Astrocyte (in vitro differentiated cells and primary cell): ENCODE results near the gene COMMD4. TPM values are rescaled to one million over a fixed set of nuclear protein-coding genes. Genes with fewer than 3 reads are reported as not detected.

Source experiments
- DNase-seq: peaks from one replicate; pipeline ENCODE4 v3.0.0-alpha.2; 2010; ENCODE audit warnings: low read depth
- FAIRE-seq: peaks from 2 replicates; lab custom pipeline; 2011; peaks lifted over from hg19 to GRCh38; lab: Jason Lieb, UNC
- H2AFZ ChIP-seq: 2 replicates; pipeline ENCODE4 v1.6.0; 2012; ENCODE audit warnings: low read depth, low read length, inconsistent platforms
- H3K27ac ChIP-seq: 2 replicates; pipeline ENCODE4 v1.5.1; 2011; ENCODE audit warnings: low read depth, low read length, inconsistent platforms
- H3K27me3 ChIP-seq: 2 replicates; pipeline ENCODE4 v1.6.0; 2011; ENCODE audit warnings: low read length, inconsistent platforms; ENCODE audit not compliant: insufficient read depth
- H3K36me3 ChIP-seq: 2 replicates; pipeline ENCODE4 v1.5.1; 2011; ENCODE audit warnings: low read length, inconsistent platforms; ENCODE audit not compliant: insufficient read depth
- H3K4me1 ChIP-seq: 2 replicates; pipeline ENCODE4 v1.5.1; 2011; ENCODE audit warnings: low read length, inconsistent platforms; ENCODE audit not compliant: insufficient read depth
- H3K4me2 ChIP-seq: 2 replicates; pipeline ENCODE4 v1.6.0; 2012; ENCODE audit warnings: low read length, inconsistent platforms
- H3K4me3 ChIP-seq: 2 replicates; pipeline ENCODE4 v1.5.1; 2011; ENCODE audit warnings: low read depth, mild to moderate bottlenecking, low read length, inconsistent platforms; ENCODE audit not compliant: insufficient read depth
- H3K79me2 ChIP-seq: 2 replicates; pipeline ENCODE4 v1.6.0; 2012; ENCODE audit warnings: mild to moderate bottlenecking, low read length, inconsistent platforms; ENCODE audit not compliant: insufficient read depth
- H3K9ac ChIP-seq: 2 replicates; pipeline ENCODE4 v1.6.0; 2012; ENCODE audit warnings: mild to moderate bottlenecking, low read length, inconsistent platforms
- H3K9me3 ChIP-seq: 2 replicates; pipeline ENCODE4 v1.5.1; 2012; ENCODE audit warnings: low read depth, mild to moderate bottlenecking, low read length, inconsistent platforms; ENCODE audit not compliant: insufficient read depth
- H4K20me1 ChIP-seq: 2 replicates; pipeline ENCODE4 v1.6.0; 2012; ENCODE audit warnings: low read length, inconsistent platforms; ENCODE audit not compliant: insufficient read depth
- H3K27ac Mint-ChIP-seq: one replicate; pipeline ENCODE4 v1.8.0; 2021; ENCODE audit warnings: mild to moderate bottlenecking, mixed read lengths; ENCODE audit not compliant: unreplicated experiment
- H3K27me3 Mint-ChIP-seq: one replicate; pipeline ENCODE4 v1.8.0; 2021; ENCODE audit warnings: low read depth, mixed read lengths; ENCODE audit not compliant: unreplicated experiment
- H3K36me3 Mint-ChIP-seq: one replicate; pipeline ENCODE4 v1.8.0; 2021; ENCODE audit warnings: low read depth, mixed read lengths; ENCODE audit not compliant: unreplicated experiment
- H3K4me1 Mint-ChIP-seq: one replicate; pipeline ENCODE4 v1.8.0; 2021; ENCODE audit warnings: low read depth, mixed read lengths; ENCODE audit not compliant: unreplicated experiment
- H3K4me3 Mint-ChIP-seq: one replicate; pipeline ENCODE4 v1.8.0; 2021; ENCODE audit warnings: mild to moderate bottlenecking, moderate library complexity, mixed read lengths; ENCODE audit not compliant: unreplicated experiment
- H3K9me3 Mint-ChIP-seq: one replicate; pipeline ENCODE4 v1.8.0; 2021; ENCODE audit warnings: mild to moderate bottlenecking, mixed read lengths; ENCODE audit not compliant: unreplicated experiment
- EZH2 ChIP-seq: IDR thresholded peaks from 2 replicates; pipeline ENCODE4 v1.6.1; 2012; ENCODE audit warnings: mild to moderate bottlenecking, low read length, inconsistent platforms; ENCODE audit not compliant: insufficient read depth
- total RNA-seq: library from RNA; stranded (reverse); gene quantifications from 2 replicates; pipeline ENCODE4 v1.2.1, GENCODE V29; 2021
- TF ChIP-seq, protein P1 (sequence below): IDR thresholded peaks from 2 replicates; pipeline ENCODE4 v1.5.1; 2011; ENCODE audit warnings: low read depth, mild to moderate bottlenecking, inconsistent platforms, low read length, moderate library complexity; ENCODE audit not compliant: insufficient read depth

COMMD4 gene
- total RNA-seq, 1 donor from 2014 or later: 61.0 TPM

DNA sequence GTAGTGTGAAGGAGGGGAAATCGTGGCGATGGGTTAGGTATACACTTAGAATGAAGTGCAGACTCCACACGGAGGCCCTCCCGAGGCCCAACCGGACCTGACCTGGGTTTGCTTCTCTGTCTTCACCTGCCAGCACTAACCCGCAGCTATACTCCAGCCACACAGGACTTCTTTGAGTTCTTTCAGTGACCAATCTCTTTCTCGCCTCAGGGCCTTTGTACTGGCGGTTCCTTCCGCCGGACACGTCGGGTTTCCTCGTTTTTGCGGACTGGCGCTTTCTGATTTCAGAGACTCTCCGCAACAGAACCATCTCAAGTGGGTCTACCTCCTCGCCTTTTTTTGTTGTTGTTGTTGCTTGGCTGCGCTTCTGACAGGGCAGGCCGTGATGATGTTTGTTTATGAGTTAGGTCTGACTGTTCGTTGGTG is 10.9 kb downstream of the COMMD4 start, which contains the start of gene NEIL1:
TSS of gene NEIL1 (plus strand) at position 244 of the 426 bp plus-strand sequence. CDS start 1,867 bp downstream, outside the sequence.
- Histone ChIP-seq H3K27ac (no peak within 1 kb of the TSS), H3K4me3 (peak within 1 kb of the TSS; percentile 65), H3K9ac (peak within 1 kb of the TSS; percentile 68), H3K4me1 (peaks cover 19% of the 10 kb centered on the region), H3K4me2 (peak within 1 kb of the TSS; percentile 96), H4K20me1 (no peaks in the 10 kb centered on the region), H3K79me2 (no peaks in the 10 kb centered on the region), H3K36me3 (no peaks in the 10 kb centered on the region), H2AFZ (peak within 1 kb of the TSS; percentile 65), H3K27me3 (peaks cover 17% of the 10 kb centered on the region), H3K9me3 (peaks cover 2% of the 10 kb centered on the region)
- no peak within 1 kb of the TSS for H3K27ac Mint-ChIP-seq
- DNase-seq (no peak), FAIRE-seq (no peak)
- H3K9me3 Mint-ChIP-seq: no peaks in the 10 kb centered on the region
- peaks cover 8% of the 10 kb centered on the region for H3K36me3 Mint-ChIP-seq
- H3K4me3 Mint-ChIP-seq: peak within 1 kb of the TSS; percentile 84
- TF ChIP-seq, protein P1, sequence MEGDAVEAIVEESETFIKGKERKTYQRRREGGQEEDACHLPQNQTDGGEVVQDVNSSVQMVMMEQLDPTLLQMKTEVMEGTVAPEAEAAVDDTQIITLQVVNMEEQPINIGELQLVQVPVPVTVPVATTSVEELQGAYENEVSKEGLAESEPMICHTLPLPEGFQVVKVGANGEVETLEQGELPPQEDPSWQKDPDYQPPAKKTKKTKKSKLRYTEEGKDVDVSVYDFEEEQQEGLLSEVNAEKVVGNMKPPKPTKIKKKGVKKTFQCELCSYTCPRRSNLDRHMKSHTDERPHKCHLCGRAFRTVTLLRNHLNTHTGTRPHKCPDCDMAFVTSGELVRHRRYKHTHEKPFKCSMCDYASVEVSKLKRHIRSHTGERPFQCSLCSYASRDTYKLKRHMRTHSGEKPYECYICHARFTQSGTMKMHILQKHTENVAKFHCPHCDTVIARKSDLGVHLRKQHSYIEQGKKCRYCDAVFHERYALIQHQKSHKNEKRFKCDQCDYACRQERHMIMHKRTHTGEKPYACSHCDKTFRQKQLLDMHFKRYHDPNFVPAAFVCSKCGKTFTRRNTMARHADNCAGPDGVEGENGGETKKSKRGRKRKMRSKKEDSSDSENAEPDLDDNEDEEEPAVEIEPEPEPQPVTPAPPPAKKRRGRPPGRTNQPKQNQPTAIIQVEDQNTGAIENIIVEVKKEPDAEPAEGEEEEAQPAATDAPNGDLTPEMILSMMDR: no peak
- no peak for TF ChIP-seq EZH2
- no peaks in the 10 kb centered on the region for H3K27me3 Mint-ChIP-seq
- H3K4me1 Mint-ChIP-seq: no peaks in the 10 kb centered on the region

DNA sequence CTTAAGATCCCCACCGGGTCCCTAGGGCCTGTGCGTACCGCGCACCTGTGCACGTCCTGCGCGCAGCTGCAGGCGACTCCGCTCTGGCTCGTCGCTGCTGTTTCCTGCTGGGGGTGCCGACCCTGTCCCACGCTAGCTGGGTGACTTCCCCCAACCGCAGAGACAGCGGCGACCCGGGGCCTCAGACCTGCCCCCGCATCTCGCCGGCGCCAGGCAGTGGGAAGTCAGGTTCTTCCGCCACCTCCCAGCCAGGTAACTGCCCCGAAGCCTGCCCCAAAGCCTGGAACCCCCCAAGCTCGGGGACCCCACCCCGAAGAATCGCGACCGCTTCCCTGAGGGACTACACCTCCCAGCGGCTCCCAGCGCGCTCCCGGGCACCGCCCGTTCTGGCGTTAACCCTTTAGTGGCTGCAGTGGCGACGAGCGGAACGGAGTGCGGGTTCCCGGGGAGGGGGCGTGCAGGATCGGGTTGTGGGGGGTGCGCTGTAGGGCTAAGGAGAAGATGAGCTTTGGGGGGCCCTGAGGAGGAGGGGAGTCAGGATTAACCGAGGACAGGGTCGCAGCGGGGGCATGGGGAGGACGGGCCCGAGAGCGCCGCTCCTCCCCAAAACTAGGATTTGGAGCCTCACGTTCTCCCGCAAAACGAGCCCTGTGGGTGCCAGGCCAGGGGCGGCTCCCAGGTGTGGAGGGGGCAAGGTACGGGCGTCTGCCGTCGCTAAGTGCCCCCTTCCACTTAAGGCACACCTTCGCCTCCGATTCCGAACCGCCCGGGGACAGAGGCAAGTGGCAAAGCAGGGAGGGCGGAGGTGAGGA is 11.6 kb downstream of the COMMD4 start:
- H3K4me3 ChIP-seq: peak overlapping the region; percentile 65
- H3K27ac ChIP-seq: no peak overlapping the region
- H3K36me3 ChIP-seq: no peaks in the 10 kb centered on the region
- H3K9me3 Mint-ChIP-seq: no peaks in the 10 kb centered on the region
- peaks cover 8% of the 10 kb centered on the region for H3K36me3 Mint-ChIP-seq
- H3K4me1 ChIP-seq: peaks cover 19% of the 10 kb centered on the region
- H3K27me3 Mint-ChIP-seq: no peaks in the 10 kb centered on the region
- H3K4me1 Mint-ChIP-seq: no peaks in the 10 kb centered on the region
- H3K4me3 Mint-ChIP-seq: peak overlapping the region; percentile 84
- peak overlapping the region; percentile 65 for H2AFZ ChIP-seq
- no peak overlapping the region for H3K27ac Mint-ChIP-seq
- no peaks in the 10 kb centered on the region for H4K20me1 ChIP-seq
- FAIRE-seq (no peak), DNase-seq (no peak)
- peak overlapping the region; percentile 96 for H3K4me2 ChIP-seq
- no peaks in the 10 kb centered on the region for H3K79me2 ChIP-seq
- TF ChIP-seq, protein P1: no peak
- TF ChIP-seq EZH2: peak; percentile 71
- H3K9ac ChIP-seq: peak overlapping the region; percentile 68
- H3K9me3 ChIP-seq: peaks cover 2% of the 10 kb centered on the region
- H3K27me3 ChIP-seq: peaks cover 17% of the 10 kb centered on the region
